ENCODE results near the gene CST1. TPM values are rescaled to one million over a fixed set of nuclear protein-coding genes. Genes with fewer than 3 reads are reported as not detected.
"Not testable (repeated sequence)": the region's sequence is repeated elsewhere in the genome, so short reads cannot be mapped to it uniquely, and the experiment has no call there.

The CST1 gene, protein sequence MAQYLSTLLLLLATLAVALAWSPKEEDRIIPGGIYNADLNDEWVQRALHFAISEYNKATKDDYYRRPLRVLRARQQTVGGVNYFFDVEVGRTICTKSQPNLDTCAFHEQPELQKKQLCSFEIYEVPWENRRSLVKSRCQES
- 1 to 10 TPM in 1 of 7 donors, not detected in 6; 2.3 TPM for total RNA-seq
- polyA plus RNA-seq: under 1 TPM in 1 of 2 donors, not detected in 1; 0.11 TPM
- long read RNA-seq, donor 1: 0 reads
- long read RNA-seq, donor 2, partial matches to known transcripts: 0 of 1 reads
- long read RNA-seq, donor 2, other reads (novel, unspliced or antisense): 0 of 1 reads
- long read RNA-seq, donor 3: 0 reads

DNA sequence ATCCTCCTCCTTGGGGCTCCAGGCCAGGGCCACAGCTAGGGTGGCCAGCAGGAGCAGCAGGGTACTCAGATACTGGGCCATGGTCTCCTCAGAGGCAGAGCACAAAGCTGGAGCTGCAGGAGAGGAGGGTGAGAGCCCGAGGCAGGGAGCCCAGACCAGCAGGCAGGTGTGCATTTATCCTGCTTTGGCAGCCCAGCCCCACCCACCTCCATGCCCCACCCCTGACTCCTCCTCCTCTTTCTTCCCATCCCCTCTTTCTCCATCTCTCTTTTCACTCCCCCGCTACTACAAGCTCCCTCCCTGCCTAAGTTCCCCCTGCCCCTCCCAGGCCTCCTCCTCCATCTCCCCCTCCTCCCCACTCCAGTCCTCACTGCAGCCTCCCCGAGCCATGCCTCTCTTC lies at the start of gene CST1:
Gene CST1, minus strand, starts transcription at position 150 of the 400 bp plus-strand sequence. Its CDS starts 69 bp downstream, at position 81.
- intact Hi-C loops (cut with DNase I); DNase-seq; H3K4me3 ChIP-seq; H3K27me3 ChIP-seq; H3K36me3 ChIP-seq; H3K27ac ChIP-seq; H3K4me1 ChIP-seq (ENCODE audit: insufficient read depth); H3K9me3 ChIP-seq: not testable (repeated sequence)
- 29 to 34% (median 31%) methylated on average over 3 of the region's 3 CpGs for WGBS, 3 donors

DNA sequence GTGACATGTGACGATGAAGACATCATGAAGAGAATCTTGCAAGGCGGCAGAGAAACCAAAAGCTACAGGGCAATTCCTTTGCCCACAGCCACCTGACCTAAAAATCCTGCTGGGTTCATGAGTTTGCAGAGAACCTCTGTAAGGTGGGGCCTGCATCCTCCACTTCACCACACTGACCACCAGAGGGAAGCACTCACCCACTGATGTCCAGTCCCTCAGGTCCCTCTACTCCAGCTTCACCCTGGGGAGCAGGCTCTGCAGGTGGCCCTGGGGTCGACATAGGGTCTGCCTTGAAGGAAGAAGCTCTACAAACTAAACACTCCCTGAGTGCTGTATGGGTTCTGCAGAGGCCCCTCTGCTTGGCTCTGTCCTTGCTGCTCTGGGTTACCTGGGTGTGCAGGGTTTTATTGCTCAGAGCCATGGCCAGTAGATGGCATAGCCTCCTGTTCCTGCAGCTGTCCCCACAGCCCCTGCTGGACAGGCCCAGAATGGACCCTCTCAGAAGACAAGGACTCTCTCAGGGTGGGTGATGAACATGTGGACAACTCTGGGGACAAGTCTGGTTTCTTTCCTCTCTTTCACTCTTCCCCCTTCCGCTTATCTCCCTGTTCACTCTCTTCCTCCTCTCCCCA lies 48.6 kb upstream of the CST1 start:
- H3K4me1 ChIP-seq (ENCODE audit: insufficient read depth); DNase-seq; H3K27ac ChIP-seq; intact Hi-C loops (cut with DNase I); H3K4me3 ChIP-seq; H3K27me3 ChIP-seq; H3K9me3 ChIP-seq; H3K36me3 ChIP-seq: not testable (repeated sequence)
- 47 to 52% (median 48%) methylated on average over 4 of the region's 4 CpGs for WGBS, 3 donors

DNA sequence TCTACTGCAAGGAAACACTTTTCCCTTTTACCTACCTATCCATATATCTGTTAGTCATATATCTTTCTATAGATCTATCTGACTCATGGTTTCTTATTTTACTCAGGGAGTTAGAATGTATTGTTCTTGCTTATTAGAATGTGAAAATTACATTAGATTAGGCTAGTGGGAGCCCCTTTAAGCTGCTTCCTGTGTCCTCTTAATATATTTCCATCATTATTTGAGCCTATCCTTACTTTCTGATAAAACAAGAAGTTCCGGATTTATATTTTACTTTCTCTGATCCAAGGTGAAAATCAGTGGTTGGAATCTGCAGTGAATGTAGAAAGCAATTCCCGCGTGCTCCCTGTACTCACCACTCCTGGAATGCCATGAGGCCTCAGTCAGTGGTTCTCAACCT lies 44.8 kb upstream of the CST1 start:
- no peak for TF ChIP-seq POLR2A (IDR thresholded peaks at IDR 0.05)
- TF ChIP-seq, protein P1, sequence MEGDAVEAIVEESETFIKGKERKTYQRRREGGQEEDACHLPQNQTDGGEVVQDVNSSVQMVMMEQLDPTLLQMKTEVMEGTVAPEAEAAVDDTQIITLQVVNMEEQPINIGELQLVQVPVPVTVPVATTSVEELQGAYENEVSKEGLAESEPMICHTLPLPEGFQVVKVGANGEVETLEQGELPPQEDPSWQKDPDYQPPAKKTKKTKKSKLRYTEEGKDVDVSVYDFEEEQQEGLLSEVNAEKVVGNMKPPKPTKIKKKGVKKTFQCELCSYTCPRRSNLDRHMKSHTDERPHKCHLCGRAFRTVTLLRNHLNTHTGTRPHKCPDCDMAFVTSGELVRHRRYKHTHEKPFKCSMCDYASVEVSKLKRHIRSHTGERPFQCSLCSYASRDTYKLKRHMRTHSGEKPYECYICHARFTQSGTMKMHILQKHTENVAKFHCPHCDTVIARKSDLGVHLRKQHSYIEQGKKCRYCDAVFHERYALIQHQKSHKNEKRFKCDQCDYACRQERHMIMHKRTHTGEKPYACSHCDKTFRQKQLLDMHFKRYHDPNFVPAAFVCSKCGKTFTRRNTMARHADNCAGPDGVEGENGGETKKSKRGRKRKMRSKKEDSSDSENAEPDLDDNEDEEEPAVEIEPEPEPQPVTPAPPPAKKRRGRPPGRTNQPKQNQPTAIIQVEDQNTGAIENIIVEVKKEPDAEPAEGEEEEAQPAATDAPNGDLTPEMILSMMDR (IDR thresholded peaks at IDR 0.05): no peak
- TF ChIP-seq EP300 (IDR thresholded peaks at IDR 0.05): no peak
- no peak overlapping the region for H3K27ac ChIP-seq
- no peaks in the 10 kb centered on the region for H3K36me3 ChIP-seq
- no peak for DNase-seq
- H3K9me3 ChIP-seq: no peaks in the 10 kb centered on the region
- H3K4me3 ChIP-seq: no peak overlapping the region
- no peaks in the 10 kb centered on the region for H3K27me3 ChIP-seq
- intact Hi-C loops (cut with DNase I): no loop called here
- no peaks in the 10 kb centered on the region for H3K4me1 ChIP-seq (ENCODE audit: insufficient read depth)
- 83 to 85% (median 85%) methylated on average over 3 of the region's 3 CpGs for WGBS, 3 donors

DNA sequence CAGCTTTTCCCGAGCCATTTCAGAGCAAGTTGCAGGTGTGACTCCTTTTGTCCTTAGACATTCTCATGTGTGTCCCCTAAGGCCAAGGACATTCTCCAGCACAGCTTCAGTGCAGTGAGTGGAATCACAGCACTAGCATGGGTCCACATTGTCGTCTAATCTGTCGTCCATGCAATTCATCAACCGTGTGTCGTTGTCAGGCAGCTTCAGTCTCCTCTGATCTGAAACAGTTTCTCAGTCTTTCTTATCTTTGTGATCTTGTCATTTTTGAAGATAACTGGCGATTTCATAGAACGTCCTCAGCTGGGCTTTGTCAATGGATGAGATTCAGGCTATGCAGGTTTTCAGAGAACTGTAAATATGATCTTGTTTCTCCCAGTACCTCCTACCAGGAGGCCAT lies 44.1 kb upstream of the CST1 start:
- 41 to 50% (median 45%) methylated on average over 7 of the region's 7 CpGs for WGBS, 3 donors
- Histone ChIP-seq H3K4me3 (no peak overlapping the region), H3K27ac (no peak overlapping the region), H3K27me3 (no peaks in the 10 kb centered on the region), H3K36me3 (no peaks in the 10 kb centered on the region), H3K9me3 (no peaks in the 10 kb centered on the region), H3K4me1 (ENCODE audit: insufficient read depth) (no peaks in the 10 kb centered on the region)
- intact Hi-C loops (cut with DNase I): no loop called here
- no peak for DNase-seq
- no peak for TF ChIP-seq POLR2A (IDR thresholded peaks at IDR 0.05)
- TF ChIP-seq, protein P1 (IDR thresholded peaks at IDR 0.05): no peak
- TF ChIP-seq EP300 (IDR thresholded peaks at IDR 0.05): no peak

DNA sequence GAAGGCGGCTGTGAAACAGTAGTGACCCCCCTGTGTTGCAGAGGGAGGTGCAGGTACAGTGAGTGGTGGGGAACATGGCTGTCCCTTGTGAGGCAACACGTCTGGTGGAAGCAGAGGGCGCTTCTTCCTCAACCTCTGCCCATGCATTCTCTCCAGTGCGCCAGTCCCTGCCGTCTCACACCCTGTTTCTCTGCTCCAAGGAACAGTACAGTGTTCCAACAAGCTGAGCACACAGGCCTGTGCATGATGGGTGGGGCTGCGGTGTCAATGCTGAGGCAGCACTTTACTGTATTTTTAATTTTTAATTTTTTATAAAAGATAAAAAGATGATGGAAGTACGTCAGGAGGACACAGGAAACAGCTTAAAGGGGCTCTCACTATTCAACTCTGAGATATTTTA lies 43.3 kb upstream of the CST1 start:
- H3K4me3 ChIP-seq: no peak overlapping the region
- no peak overlapping the region for H3K27ac ChIP-seq
- WGBS, 3 donors: 78 to 92% (median 82%) methylated on average over 6 to 7 of the region's 7 CpGs
- no peaks in the 10 kb centered on the region for H3K9me3 ChIP-seq
- no peak for DNase-seq
- H3K36me3 ChIP-seq: no peaks in the 10 kb centered on the region
- intact Hi-C loops (cut with DNase I): no loop called here
- H3K27me3 ChIP-seq: no peaks in the 10 kb centered on the region
- TF ChIP-seq, protein P1 (IDR thresholded peaks at IDR 0.05): no peak
- no peak for TF ChIP-seq POLR2A (IDR thresholded peaks at IDR 0.05)
- no peak for TF ChIP-seq EP300 (IDR thresholded peaks at IDR 0.05)
- H3K4me1 ChIP-seq (ENCODE audit: insufficient read depth): no peaks in the 10 kb centered on the region
